Left renal cortex interstitium (tissue), 4 donors: ENCODE measurements around the gene RELN. TPM values are rescaled to one million over a fixed set of nuclear protein-coding genes. Genes with fewer than 3 reads are reported as not detected.

Experiments used
- DNase-seq, 4 donors: peaks; one replicate each; pipeline ENCODE4 v3.0.0-alpha.2; 2013; ENCODE audit warnings: low read depth in 4 of 4, low spot score in 2 of 4, missing footprints in 1 of 4
- polyA plus RNA-seq, 4 donors: library from polyadenylated mRNA; unstranded; fragments of 120-200 nt; gene quantifications; one replicate each; pipeline ENCODE4 v1.2.1, GENCODE V29; 2013; ENCODE audit not compliant: insufficient read length in 4 of 4

Gene RELN
- polyA plus RNA-seq, 4 donors, result 8.3 to 20.0 (median 13.4) TPM

DNA sequence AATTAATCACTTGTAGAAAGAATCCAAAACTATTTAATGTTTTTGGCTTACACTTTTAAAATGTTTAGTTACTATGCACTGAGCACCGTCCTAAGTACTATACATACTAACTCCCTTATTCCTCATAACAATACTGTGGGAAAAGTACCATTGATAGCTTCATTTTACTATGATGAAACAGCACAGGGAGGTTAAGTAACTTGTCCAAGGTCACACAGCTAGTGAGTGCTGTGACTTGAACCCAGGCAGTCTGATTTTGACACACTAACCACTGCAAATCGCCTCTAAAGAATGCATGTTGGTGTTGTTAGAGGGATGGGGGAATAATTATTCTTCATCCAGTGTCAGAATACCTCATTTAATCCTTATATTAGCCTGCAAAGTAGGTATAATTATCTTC, 1.9 kb upstream of the RELN start:
- DNase-seq, result no peak

DNA sequence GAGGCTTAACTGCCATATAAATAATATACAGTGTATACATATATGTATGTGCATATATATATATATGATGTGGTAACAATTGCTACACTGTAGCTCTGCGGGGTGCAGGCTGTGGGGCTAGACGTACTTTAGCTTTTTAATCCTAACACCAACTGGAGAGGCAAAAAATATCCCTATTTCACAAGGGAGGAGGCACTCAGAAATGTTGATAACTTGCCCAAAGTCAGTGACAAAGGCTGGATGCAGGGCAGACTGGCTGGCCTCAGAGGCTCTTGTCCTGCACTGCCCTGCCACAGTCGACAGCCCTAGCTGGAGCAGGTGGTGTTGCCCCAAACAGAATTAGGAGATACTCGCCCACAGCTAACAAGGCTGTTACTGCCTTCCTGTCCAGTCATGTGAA, 1.5 kb upstream of the RELN start:
- no peak for DNase-seq

DNA sequence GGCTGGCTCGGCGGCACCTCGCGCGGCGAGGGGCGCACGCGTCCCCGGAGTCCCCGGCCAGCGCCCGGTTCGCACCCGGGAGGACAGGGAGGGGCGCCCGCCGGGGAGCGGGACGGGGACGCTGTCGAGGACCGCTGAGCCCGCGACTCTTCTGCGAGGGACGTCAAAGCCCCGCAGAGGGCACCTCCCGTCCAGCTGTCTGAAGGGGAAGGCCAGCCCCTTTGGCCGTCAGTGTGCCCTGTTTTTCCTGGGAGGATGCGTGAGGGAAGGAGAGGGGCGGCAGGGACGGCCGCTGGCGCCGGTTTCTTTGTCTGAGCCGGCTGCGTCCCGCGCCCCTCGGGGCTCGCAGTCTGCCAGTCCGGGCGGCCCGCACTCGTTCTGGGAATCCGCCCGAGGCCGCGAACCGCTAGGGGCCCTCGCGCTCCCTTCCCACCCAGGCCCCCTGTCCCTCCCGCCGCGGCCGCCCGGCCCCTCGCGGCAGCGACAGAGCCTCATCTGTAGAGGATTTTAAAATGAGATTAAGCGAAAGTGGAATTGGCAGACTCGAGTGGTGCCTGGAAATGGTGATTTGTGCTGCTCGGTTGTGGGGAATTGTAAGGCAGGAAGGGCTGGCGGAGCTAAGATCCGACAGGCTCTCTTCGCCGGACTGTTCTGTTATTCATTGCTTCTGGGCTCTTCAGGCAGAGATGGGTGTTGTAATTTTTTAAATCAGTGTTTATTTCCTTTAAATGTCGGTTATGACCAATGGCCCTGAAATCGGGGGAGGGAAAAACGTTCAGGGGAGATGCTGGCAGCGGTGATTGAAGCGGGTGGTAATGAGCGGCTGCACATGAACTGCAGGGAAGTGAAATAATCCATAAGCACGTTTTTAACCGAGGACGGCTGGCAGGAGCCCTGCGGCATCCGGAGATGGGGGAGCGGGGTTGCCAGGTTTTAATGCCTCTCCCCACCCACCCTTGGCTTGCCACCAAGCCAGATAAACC, 618 bp upstream of the RELN start:
- DNase-seq, result peak in 1 of 4 donors; percentile 15

DNA sequence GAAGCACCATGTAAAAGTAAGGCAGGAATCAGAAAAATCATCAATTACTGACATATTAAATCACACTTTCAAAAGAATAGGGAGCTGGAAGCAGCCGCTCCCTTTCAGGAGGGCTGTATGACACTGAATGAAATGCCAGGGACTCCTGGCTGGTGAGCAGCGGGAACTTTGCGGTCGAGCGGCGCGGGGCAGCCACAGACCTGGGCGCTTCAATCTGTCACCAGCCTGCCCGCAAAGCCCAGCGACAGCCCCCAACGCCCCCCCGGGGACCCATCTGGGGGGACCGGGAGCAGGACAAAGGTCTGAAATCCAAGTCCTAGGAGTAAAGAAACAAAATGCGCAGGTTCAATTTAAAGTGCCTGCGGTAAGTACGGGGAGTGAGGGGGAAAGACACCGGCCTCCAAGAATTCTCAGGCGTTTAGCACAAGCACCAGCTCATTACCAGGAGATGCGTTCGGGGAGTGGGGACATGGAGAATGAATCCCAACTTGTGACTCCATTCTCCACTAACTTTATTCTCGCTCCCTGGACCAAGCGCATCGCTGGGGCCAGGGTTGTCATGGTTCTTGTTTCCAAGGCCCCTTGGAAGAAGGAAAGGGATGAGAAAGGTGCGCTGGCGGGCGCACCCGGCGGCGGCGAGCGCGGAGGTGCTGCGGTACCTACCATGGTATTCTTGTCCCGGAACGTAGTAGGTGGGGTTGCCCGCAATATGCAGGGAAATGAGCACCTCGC, 824 bp downstream of the RELN start:
- no peak for DNase-seq

DNA sequence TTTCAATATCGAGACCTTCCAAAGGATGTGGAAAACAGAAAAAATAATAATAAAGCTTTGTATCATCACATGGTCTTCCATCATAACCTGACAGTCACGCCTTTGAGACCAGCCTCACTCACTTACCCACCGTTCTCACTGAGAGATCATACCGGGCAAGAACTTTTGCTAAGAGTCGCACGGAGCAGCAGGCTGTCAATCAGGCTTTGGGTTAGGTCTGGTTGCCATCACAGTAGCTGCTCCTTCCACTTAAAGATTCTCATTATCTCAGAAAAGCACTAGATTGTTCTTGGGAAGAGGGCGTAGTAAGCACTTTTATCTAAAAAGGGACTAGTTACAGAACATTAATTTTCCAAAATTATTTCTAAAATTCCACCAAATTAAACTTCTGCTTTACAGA, 2.0 kb downstream of the RELN start:
- DNase-seq, result no peak

DNA sequence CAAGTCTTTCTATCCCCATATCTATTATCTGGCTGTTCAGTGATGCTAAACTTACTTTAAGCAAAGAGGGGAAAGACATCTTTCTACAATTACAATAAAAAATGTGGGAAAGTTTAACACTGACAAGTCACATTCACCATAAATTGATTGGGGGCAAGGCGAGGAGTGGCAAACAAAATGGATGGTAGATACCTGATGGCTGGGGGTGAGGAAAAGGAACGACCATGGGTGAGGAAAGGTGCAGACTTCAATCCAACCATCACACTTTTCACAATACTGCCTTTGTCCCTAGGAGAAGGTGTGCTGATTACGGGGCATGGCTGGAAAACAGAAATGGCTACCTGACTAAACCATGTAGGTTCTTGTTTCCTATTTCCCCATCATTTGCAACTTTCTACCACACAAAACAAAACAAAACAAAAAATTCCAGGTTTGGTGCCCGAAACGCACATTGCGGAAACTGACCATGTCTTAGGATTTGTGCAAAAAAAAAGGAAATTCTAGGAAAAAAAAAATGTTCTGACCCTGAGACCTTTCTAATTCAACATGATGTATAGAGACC, 3.8 kb downstream of the RELN start:
- DNase-seq, result no peak

DNA sequence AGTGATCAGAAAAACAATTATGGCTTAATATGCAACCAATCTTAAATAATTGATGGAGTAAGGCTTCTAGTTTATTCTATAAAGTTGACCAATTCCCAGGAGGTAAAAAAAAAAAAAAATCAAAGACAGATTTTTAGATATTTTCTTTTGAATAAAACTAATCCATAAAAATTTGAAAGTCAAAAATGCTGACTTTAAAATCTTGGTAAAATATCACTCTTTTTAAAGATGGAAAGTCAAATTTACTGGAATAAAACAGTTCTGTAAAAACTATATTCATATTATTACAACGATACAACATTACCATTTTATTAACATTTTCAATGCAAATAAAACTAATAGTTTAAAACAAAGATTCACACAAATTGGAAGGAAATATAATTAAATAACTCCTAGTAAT, 5.4 kb downstream of the RELN start:
- DNase-seq, result no peak

DNA sequence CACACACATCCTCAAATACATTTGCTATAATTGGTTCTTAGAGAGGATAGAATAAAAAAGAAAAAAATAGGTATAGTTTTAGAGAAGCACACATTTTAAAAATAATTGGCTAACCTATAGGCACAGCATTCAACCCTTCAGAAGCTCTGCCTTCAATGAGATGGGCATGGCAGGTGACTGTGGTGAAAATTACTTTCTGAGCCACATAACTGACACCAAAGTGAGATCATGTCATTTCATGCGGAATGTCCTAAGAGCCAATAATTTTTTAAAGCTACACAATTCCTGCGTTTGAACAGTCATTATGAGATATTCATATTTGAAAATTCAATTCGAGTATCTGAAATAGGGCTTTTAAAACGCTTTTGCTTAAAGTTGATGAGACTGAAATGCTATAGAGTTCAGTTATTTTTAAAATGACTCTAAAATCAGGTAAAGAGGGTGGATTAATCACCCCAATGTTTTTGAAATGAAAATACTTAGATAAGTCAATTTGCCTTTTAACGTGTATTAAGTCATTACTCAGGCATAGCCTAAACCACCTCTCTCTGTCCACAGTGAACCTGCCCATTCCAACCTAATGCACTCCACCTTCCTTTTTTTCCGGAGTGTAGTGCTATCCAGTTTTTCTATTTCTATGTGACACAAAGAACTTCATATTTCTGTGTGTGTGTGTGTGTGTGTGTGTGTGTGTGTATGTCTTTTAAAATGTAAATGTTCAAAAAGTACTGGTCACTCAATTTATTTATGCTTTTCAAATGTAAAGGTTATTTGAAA, 6.1 kb downstream of the RELN start:
- no peak for DNase-seq

DNA sequence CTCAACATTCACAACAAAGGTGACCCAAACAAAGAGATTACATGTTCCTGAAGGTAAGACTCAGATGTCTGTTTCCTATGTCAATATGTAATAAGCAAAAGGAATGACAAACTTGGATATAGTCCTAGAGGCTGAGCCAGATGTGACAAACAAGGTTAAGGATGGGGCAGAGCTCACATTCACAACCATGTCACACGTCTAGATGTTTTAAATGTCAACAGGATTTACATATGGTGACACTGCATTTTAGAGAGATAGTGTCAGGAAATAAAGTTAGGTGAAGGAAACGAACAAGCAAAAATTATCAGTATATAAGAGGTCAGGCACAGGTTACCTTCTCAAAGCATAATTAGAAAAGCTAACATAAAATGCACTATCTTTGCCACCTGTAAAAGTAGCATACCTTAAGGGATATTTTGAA, 8.4 kb downstream of the RELN start:
- no peak for DNase-seq

DNA sequence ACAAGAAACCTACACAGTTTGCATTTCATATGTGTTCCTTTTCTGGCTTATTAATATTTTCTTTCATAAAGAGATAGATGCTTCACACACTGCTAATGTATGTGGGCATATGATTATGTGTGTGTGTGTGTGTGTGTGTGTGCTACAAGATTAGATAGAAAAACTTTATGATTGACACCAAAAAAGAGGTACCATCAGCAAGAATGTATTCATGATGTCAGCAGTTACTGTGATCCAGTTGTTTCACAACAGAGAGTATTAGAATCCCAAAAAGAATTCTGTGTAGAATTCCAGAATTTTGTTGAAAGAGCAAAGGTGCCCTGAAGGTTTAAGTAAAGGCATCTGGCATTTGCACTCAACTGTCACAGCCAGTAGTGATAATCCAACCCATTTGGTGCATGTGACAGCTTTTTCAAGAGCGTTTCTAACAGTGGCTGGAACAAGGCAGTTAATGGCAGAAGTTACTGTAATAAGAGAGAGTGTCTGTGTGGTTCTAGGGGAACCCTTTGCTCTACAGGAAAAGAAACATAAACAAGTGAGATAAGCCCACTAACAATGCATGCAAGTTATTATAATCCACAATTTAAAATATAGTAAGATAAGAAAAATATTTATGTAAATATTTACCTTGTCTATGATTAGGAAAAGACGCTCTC, 16.6 kb downstream of the RELN start:
- DNase-seq, result no peak

DNA sequence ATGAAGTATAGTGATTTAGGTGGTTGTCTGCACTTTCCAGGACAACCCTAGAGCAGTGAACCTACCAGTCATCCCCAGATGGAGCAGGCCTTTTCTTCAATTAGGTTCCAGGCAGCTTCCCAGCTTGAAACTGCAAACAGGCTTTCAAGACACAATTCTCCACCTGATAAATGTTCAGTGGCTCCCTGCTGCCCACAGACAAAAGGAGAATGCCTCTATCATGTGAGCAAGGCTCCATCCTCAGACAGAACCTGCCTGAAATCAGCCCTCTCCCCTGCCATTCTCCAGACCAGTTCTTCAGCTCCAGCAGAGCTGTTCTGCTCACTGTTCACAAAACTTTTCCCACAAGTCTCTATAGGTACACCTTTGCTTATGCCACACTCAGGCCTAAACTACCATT, 22.1 kb downstream of the RELN start:
- DNase-seq, result no peak

DNA sequence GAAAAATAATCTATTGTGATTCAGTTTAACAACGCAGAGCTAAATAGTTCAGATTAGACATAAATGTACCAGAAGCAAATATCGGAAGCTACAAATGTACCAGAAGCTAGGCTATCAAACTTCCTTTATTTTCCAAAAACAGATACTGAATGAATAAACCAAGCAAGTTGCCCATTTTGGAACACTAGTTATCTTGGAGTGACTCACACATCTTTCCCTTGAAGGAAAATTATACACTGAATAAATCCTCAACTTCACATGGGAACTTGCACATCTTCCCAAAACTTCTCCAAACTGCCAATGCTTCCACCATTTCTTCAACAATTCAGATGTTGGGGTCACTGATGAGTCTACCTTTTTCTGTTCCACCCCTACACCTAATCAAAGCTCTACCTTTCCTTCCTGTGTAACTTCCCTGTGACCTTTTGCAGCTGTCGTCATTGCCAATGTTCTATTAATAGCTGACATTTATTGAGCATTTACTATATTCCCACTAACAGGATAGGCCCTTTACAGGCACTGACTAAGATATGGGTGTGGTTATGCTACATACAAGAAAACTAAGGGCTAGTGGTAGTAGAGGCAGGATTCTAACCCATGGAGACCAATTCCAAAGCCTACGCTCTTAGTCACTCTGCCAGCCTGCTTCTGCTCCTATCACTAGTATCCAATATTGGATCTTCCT, 22.7 kb downstream of the RELN start:
- no peak for DNase-seq

DNA sequence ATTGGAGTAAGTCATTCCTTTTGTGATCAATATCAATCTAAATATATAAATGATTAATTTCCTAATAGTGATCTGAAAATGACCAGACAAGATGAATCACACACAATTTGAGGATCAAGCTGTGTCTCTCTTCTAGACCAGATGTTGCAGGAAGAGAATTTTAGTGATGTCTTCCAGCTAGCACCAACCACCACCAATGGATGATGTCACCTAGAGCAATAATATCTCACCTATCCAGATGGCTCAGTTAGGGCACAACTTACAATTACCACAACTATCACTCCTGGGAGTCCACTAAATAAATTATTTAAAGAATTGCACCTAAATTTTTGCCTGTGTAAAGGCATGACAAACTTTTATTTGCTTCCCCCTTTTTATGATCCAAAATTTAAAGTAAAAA, 25.2 kb downstream of the RELN start:
- DNase-seq, result no peak

DNA sequence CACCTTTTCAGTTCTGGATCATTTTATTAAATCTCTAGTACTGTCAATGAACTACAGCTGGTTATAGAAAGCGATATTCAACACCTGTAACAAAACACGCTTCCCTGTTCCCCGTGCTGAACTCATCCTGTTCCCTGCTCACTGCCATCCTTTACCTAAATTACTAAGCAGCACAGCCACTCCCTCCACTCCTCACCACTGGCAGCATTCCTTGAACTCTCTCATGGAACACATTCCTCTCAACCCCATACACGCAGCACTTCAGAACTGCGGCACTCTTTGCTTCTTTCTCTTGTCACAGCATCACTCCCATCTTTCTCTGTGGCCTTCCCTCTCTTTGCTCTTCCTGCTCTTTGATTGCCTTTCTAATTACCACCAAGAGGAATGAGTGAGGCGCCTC, 27.4 kb downstream of the RELN start:
- no peak for DNase-seq

DNA sequence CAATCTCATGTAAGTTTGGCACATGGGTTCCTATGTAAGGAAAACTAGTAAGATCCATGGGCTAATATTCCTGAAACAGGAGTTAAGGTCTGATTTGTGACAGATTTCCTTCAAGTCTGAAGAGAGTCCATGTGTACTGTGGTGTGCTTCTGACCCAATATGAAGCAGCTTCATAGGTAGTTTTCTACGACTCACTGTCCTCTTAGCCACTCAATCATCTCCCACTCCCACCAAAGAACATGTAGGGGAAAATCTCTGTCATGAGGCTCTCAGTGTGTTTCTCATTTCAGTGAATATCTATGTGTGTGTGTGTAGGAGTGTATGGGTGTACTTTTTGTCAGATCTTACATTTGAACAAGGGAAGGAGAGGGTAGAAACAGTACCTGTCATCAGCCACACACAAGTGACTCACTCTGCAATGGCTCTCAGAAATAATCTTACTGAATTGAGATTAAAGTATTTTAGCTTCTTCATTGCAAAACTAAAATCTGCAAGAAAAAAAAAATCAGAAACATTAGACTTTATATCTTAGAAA, 31.1 kb downstream of the RELN start:
- no peak for DNase-seq

DNA sequence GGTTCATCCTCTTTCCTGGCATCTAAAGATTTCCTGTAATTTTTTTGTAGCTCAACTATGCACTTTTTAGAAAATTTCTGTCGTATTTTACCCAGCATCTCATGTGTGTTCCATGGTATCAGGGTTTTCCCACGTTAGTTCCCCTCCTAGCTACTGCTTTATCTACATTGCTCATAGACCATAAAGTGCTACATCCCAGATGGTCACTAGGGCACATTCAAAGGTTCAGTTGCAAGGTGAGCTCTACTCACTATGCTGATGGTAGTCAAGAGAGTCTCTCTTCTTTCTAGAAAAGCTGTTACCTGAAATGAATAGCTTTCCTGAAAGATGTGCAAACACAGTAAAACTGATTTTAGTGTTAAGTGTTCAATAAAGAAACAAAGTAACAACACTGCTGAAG, 33.5 kb downstream of the RELN start:
- DNase-seq, result no peak

DNA sequence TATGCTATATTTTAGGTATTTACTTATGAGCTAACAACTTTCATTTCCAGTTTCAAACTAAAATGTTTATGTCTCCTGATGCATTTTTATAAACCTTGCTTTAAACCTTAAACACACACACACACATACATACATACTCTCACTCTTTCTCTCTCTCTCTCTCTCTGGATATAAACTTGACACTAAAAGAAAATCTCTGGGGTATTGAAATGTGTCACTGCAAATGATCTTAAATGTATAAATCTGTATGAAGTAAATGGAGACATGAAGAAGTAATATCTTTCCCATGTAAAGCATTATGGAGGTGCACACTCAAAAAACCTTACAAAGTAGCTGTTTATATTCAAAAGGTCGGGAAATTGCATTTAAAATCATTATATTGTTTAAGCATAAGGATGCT, 37.0 kb downstream of the RELN start:
- DNase-seq, result no peak

DNA sequence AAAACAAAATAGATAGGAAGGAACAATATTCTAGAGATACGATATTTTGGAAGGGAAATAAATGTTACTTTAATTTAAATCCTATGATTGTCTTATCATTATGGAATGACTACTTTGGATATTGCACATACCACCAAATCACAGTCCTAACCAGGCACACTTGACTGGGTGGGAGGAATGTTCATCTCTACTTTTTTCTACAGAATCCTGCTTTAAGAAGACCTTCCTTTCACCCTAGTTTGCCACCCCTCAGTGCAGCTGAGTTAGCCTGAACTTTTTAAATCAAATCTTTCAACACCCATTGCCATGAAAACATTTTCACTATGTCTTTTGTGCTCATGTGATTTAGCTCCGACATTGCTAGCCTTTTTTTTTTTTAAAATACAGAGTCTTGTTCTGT, 38.1 kb downstream of the RELN start:
- DNase-seq, result peak in 2 of 4 donors; percentile 1 to 4

DNA sequence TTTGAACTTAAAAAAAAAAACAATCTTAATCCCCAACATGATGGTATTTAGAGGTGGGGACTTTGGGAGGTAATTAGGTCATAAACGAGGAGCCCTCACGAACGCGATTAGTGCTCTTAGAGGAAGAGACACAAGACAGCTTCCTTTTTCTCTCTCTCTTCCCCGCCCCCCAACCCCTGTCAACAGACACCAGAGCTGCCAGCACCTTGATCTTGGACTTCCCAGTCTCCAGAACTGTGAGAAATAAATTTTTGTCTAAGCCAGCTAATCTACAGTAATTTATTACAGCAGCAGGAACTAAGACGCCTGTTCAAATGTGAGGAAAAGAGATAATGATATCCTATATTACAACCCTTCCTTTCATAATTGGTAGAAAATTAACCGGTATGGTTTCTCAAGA, 40.1 kb downstream of the RELN start:
- DNase-seq, result no peak
